RPMI7951 (cell line): Measurements from ENCODE around the gene SERTAD2. TPM values are rescaled to one million over a fixed set of nuclear protein-coding genes. Genes with fewer than 3 reads are reported as not detected.

Experiments
- DNase-seq: peaks from one replicate; pipeline ENCODE4 v3.0.0-alpha.2; 2012; ENCODE audit warnings: low read depth
- total RNA-seq: library from RNA; depleted of rRNA; stranded (reverse); fragments of >200 nt; shearing (Covaris generic); gene quantifications from 2 replicates; pipeline ENCODE4 v1.2.3, GENCODE V29; 2014

SERTAD2 gene
- total RNA-seq, 1 experiment from 2014 or later: 5.0 TPM

DNA sequence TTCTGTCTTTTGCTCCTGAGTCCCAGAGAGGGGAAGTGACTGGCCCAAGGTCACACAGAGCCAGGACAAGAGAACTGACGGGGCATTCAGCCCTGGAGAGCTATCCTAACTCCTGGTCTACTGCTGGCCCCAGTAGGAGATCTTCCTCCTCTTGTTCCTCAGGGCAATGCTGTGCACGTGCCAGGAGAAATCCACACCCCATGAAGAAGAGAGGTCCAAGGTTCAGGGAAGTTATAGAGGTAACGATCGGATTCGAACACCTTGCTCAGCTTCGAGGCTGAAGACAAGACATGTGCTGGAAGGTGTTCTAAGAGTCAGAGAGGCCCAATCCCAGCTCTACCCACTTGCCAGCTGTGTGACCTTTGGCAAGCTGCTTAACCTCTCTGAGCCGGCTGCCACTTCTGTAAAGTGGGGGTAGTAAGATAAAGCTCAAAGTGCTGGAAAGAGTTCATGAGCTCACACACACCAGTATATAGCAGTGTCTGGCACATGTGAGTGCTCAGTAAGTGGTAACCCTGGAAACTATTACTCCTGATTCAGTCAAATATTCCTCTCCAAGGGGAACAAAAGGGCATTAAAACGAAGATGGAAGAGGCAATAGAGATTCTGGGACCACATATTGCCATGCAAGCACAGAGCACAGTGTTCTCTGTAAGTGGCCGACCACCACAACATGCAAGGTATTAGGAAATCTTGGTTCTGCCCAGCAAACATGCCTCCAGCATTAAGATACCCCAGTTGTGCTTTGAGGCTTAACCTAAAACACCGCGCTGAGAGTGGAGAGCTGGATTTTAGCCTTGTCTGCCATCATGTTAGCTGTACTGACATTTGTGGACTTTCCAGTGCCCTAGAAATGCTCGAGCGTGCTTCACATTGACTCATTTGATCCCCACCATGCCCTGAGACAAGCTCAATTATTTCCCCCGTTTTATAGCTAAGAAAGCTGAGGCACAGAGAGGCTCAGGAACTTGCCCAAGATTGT is 25.6 kb downstream of the SERTAD2 start:
- no peak for DNase-seq

DNA sequence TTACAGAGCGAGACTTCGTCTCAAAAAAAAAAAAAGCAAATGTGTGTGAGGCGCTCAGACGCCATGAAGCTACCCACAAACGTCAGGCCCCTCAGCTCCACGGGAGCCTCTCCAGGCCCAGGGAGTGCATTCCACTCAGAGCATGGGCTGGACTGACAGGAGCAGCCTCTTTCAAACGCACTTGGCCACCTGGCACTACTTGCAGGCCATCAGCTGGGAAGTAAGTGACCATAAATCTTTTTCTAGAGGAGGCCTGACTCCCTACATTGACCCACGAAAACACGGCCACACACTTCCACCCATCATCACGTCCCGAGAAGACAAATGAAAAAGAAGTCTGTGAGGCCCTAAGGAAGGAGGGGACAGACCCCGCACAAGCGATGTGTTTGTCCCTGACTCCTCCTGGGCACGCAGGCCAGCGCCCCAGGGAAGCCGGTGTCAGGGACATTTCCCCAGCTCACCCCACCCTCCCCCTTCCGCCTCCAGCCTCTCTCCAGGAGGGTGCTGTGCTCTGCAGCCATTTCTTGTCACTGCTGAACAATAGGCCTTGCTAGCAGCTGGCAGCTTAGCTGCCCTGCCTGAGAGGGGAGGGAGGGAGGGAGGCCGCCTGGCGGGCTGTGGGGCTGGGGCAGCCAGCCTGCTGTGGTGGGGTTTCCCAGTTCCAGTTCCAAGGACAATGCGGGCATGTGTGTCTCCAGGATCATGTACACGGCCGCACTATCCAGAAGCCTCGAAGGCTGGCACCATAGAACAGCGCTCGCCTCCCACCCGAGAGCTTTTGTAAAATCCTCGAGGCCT is 26.6 kb downstream of the SERTAD2 start:
- DNase-seq: no peak

DNA sequence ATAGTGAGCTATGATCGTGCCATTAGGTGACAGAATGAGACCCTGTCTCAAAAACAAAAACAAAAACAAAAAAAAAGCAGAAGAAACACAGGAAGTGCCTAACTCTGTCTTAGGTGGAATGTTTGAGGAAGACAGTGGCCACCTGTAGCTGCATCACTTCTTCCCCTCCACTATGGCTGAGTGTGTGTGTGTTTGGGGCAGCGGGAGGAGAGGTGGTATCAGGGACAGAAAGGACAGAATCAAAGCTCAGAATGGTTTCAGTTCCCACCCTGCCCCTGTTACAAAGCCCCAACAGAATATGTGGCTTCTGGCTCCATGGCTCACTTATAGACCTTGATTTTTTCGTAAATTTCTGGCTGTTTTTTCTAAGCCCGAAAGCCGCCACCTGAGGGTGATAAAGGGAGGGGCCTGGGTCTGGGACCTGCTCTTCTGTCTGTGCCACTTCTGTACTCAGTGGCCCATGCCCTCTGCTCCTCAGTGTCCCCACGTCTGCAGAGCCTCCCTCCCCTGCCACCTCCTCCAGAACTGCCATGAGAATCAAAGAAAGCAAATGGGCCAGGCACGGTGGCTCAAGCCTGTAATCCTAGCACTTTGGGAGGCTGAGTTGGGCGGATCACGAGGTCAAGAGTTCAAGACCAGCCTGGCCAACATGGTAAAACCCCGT is 27.4 kb downstream of the SERTAD2 start:
- DNase-seq: no peak

DNA sequence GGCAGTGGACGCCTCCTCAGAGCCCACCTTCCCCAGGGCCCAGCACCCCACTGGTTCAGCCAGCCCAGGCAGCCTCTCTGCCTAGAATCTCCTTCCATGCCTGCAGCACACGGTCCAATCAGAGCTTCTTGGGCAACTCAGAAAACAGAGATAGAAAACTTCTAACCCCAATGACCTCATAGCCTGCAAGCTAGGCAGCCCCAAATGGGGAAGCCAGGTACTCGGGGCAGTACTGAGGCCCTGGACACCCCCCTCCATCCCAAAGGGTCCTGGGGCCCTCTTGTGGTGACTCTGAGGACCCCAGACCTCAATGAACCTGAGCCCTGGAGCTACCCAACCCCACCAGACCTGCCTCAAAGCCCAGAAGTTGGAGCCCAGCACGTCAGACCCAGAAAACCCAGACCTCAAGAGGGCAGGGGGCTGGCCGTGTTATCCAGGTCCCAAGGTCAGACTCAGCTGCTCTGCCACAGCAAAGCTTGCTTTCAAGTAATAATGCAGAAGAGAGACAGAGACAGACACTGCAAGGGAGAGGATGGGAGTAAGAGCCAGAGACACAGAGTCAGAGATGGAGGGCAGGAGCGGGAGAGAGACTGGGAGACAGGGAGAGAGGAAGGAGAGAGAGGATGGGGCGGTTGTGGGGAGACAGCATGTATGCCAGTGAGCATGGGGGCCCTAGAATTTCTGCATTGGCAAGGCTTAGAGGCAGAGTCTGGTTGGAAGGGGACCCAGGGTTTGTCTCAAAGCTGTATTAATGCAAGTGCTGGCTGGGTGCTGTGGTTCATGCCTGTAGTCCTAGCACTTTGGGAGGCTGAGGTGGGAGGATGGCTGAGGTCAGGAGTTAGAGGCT is 28.2 kb downstream of the SERTAD2 start:
- no peak for DNase-seq

DNA sequence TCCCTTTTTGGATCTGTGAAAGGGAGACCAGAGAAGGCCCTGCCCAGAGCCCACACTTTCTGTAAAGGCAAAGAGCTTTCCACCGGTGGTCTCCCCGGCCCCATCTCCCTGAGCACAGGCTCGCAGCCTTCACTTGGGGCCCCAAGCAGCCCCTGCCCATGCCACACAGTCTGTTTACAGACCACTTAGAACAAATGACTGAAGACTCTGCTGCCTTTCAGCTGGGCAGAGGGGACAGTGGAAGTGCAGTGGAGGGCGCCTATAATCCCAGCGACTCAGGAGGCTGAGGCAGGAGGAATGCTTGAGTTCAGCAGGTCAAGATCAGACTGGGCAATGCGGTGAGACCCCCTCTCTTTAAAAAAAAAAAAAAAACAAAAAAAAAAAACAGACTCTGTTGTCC is 28.9 kb downstream of the SERTAD2 start:
- DNase-seq: no peak

GRCh38 chr2:64624108-64624610 is 29.6 kb downstream of the SERTAD2 start:
- no peak for DNase-seq

DNA sequence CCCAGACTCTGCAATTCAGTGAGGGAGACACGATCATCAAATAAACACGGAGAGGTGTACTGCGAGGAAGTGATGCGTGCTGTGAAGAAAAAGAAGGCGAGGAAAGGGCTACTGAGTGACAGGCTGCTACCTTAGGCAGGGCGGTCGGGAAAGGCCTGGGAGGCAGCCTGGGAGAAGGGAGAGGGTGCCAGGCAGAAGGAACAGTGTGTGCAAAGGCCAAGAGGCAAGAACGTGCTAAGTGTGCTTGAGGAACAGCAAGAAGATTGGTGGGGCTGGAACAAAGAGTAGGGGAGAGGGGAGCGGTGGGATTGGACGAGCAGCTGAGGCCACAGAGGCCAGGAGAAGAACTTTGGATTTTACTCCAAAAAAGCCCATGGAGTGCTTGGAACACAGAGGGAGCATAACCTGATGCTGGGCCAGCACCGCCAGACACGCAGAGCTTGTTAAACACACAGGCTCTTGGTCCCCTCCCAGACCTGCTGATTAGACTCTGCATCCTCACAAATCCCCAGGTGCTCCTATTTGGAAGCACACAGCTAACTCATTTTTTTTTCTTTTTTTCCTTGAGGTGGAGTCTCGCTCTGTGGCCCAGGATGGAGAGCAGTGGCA is 30.4 kb downstream of the SERTAD2 start:
- no peak for DNase-seq

GRCh38 chr2:64622443-64623241 is 31.1 kb downstream of the SERTAD2 start:
- DNase-seq: no peak

DNA sequence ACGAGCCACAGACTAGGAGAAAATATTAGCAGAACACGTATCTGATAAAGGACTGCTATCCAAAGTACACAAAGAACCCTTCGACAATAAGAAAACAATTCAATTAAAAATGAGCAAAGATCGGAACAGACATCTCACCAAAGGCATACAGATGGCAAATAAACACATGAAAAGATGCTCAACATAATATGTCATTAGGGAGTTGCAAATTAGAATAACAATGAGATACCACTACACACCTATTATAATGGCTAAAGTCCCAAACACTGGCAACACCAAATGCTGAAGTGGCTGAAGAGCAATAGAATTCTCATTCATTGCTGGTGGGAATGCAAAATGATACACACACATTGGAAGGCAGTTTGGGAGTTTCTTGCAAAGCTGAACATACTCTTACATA is 33.1 kb downstream of the SERTAD2 start:
- DNase-seq: no peak

GRCh38 chr2:64617631-64618151 is 36.0 kb downstream of the SERTAD2 start:
- no peak for DNase-seq

DNA sequence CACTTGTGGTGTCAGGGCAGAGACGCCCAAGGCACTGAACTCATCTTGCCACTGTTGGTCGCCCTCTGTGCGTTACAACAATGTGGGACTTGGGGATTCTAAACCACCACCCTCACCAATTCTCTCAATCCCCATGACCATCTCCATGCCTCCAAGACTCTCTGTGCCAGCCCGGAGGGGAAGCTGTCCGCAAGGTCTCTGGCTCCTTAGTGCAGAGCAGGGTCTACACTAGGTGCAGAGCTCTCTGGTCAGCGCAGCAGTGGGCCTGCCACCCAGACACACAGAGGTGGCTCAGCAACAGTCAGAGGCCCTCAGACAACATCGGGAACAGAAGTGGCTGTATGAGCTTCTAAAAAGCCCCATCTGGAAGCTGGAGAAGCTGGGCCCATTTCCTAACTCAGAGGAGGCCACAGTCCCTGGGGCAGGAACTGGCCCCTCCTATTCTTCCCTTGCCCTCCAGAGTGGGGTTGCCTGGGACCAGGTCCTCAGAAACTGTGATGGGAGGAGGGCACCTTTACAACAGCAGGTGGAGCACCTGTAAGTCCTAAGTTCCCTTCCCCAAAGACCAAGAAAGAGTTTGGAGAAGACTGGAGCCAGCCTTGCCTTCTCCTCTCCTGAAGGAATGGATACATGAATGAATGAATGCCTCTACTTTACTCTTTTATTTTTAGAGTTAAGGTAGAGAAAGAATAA is 37.7 kb downstream of the SERTAD2 start:
- no peak for DNase-seq

DNA sequence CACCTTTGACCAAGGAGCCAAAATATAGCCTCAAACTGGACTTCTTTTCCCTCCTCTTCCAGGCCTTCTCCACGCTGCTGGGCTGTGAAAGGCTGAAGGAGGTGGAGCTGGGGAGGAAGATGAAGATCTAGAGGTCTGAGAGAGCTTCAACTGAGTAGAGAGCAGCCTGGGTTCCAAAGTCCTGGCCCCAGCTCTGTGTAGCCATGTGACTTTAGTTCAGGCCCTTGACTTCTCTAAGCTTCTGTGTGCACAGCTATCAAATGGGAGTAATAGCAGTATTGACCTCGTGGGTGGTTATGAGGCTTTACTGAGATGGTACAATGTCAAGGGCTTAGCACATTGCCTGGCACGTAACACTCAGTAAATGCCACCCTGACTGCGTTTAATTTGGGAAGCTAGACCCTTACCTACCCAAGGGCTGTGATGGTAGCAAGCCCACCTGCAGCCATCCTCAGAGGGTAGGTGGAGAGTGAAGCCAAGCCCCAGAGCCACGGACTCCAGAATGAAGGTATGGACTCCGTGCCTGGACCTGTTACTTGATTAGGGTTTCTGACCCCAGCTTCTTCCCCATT is 38.4 kb downstream of the SERTAD2 start:
- no peak for DNase-seq

GRCh38 chr2:64613276-64613675 is 40.4 kb downstream of the SERTAD2 start:
- no peak for DNase-seq

DNA sequence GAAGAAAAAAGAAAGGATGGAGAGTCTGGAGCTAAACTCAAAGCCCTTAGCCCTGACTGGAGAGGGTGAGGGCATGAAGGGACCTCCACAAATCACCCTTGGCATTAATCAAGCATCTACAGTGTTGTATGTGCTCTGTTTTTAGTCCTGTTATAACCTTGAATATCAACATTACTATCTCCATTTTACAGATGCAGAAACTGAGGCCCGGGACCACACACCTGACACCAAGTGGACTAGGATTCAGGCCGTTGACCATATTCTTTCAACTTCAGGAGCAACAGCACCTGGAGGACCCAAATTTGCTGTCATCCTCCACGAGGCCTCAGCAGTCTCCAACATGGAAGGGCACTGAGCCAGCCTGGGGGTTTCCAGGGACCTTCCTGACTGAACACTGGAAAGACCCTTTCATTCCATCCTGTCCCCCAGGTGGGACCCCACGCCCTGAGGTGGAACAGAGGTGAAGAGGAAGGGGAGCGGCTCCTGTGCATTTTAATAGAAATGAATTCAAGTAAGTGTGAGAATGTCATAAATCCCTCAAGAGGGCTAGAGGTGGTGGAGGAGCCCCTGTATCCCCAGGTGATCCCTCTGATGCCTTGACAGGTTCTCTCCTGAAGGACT is 41.0 kb downstream of the SERTAD2 start:
- no peak for DNase-seq

GRCh38 chr2:64610316-64610855 is 43.3 kb downstream of the SERTAD2 start:
- no peak for DNase-seq

DNA sequence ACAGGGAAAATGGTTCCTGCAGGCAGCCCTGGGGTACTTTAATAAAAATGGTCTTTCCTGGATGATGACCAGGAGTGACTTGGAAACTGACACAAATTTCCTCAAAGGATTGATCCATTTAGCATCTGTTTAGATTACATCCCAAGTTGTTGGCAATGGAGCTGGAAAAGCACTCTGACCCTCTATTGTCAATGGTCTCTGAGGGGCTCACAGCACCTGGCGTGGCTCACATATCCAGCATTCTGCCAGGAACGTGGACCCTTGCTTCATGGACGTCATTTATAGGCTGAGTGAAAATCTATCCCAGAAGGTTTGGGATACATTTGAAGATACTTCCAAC is 43.8 kb downstream of the SERTAD2 start:
- DNase-seq: no peak

- no peak for DNase-seq
These were observed 44.3 kb downstream of the SERTAD2 start for GRCh38 chr2:64609227-64609941.
